Prostate gland (tissue), 2 donors: ENCODE data around the gene SCGB1A1. TPM values are rescaled to one million over a fixed set of nuclear protein-coding genes. Genes with fewer than 3 reads are reported as not detected.
A peak's percentile ranks its signal among the peaks of the same experiment; 100 is the strongest.

Experiments
- DNase-seq: peaks from one replicate; pipeline ENCODE4 v3.0.0-alpha.2; 2019; ENCODE audit warnings: low spot score
- H3K27ac ChIP-seq, 2 donors: fragments of 200-600 bp; sonication (generic); 2 replicates each; pipeline ENCODE4 v1.5.1; 2017 to 2019
- H3K27me3 ChIP-seq: fragments of 200-600 bp; sonication (generic); replicated peaks from 2 replicates; pipeline ENCODE4 v1.5.1; 2019; ENCODE audit not compliant: insufficient read depth
- H3K36me3 ChIP-seq, 2 donors: fragments of 200-600 bp; sonication (generic); 1 replicate in 1 of 2; 2 replicates in 1 of 2; pipeline versions ENCODE4 v1.5.1 to v1.8.1; 2017 to 2019
- H3K4me1 ChIP-seq: fragments of 200-600 bp; sonication (generic); replicated peaks from 2 replicates; pipeline ENCODE4 v1.5.1; 2019
- H3K4me3 ChIP-seq, 2 donors: fragments of 200-600 bp; sonication (generic); 2 replicates each; pipeline ENCODE4 v1.5.1; 2017 to 2019
- H3K9me3 ChIP-seq: fragments of 200-600 bp; sonication (generic); 2 replicates; pipeline ENCODE4 v1.5.1; 2017
- CTCF ChIP-seq, 4 experiments: fragments of 200-600 bp in 2 of 4; fragments of 450-650 bp in 2 of 4; sonication (generic) in 2 of 4; IDR thresholded peaks; 1 replicate in 3 of 4; 2 replicates in 1 of 4; pipeline ENCODE4 v1.5.1; 2016 to 2019; ENCODE audit warnings: antibody characterized with exemption in 4 of 4, mild to moderate bottlenecking in 2 of 4, moderate library complexity in 2 of 4
- POLR2A ChIP-seq: fragments of 450-650 bp; IDR thresholded peaks from one replicate; pipeline ENCODE4 v1.6.1; 2016; ENCODE audit warnings: antibody characterized with exemption, mild to moderate bottlenecking
- POLR2AphosphoS5 ChIP-seq: sonication (generic); formaldehyde crosslinking; IDR thresholded peaks from one replicate; pipeline ENCODE4 v1.6.1; 2017; ENCODE audit warnings: antibody characterized with exemption
- WGBS: methylation state at CpG from one replicate; pipeline ENCODE4 v1.1.5; 2018; 5-methylcytosine and 5-hydroxymethylcytosine counted together
- intact Hi-C: fragments of 100-400 bp; cut with DNase I; formaldehyde crosslinking; loops from one replicate; pipeline ENCODE4 v1.14.2; 2022
- total RNA-seq, 2 donors: library from RNA; depleted of rRNA; stranded (reverse); fragments of >200 nt; gene quantifications; one replicate each; pipeline ENCODE4 v1.1.0, GENCODE V29; 2016

The SCGB1A1 gene
- total RNA-seq, 2 donors from 2014 or later: 6.8 to 203 TPM

GRCh38 chr11:62437616-62438015 lies 18.8 kb downstream of the SCGB1A1 start:
- no peak for TF ChIP-seq POLR2AphosphoS5
- TF ChIP-seq CTCF (IDR thresholded peaks at IDR 0.05): no peak
- TF ChIP-seq POLR2A: no peak

GRCh38 chr11:62438641-62439040 lies 19.8 kb downstream of the SCGB1A1 start:
- H3K36me3 ChIP-seq: no peaks in the 10 kb centered on the region
- DNase-seq: no peak
- no peaks in the 10 kb centered on the region for H3K27me3 ChIP-seq
- H3K4me1 ChIP-seq: peaks cover 1% of the 10 kb centered on the region
- TF ChIP-seq POLR2AphosphoS5 (no peak), CTCF (IDR thresholded peaks at IDR 0.05) (no peak), POLR2A (no peak)
- intact Hi-C loops: no loop called here
- H3K27ac ChIP-seq: no peak overlapping the region
- 79% methylated on average over 4 of the region's 4 CpGs for WGBS
- no peaks in the 10 kb centered on the region for H3K9me3 ChIP-seq
- H3K4me3 ChIP-seq: no peak overlapping the region

More at GRCh38 chr11:62437616-62438015, 18.8 kb downstream of the SCGB1A1 start:
- Histone ChIP-seq H3K36me3 (no peaks in the 10 kb centered on the region), H3K4me3 (no peak overlapping the region), H3K27ac (no peak overlapping the region), H3K9me3 (no peaks in the 10 kb centered on the region), H3K4me1 (peaks cover 6% of the 10 kb centered on the region), H3K27me3 (no peaks in the 10 kb centered on the region)
- intact Hi-C loops: no loop called here
- 100% methylated on average over 1 of the region's 1 CpG for whole genome bisulfite sequencing
- no peak for DNase-seq

GRCh38 chr11:62439785-62440602 lies 21.2 kb downstream of the SCGB1A1 start:
- TF ChIP-seq POLR2A (no peak), CTCF (IDR thresholded peaks at IDR 0.05) (no peak)
- no peak for DNase-seq
- intact Hi-C loops: no loop called here
- Histone ChIP-seq H3K4me3 (no peak overlapping the region), H3K9me3 (no peaks in the 10 kb centered on the region), H3K4me1 (no peaks in the 10 kb centered on the region), H3K27ac (peak overlapping the region; percentile 45 to 51), H3K36me3 (no peaks in the 10 kb centered on the region), H3K27me3 (no peaks in the 10 kb centered on the region)
- 34% methylated on average over 23 of the region's 23 CpGs for WGBS

GRCh38 chr11:62443390-62444235 lies 24.8 kb downstream of the SCGB1A1 start:
- intact Hi-C loops: no loop called here
- 78% methylated on average over 17 of the region's 17 CpGs for WGBS
- Histone ChIP-seq H3K27ac (peak overlapping the region; percentile 57 to 73), H3K4me3 (peak overlapping the region in 1 of 2 donors; percentile 11), H3K4me1 (peaks cover 10% of the 10 kb centered on the region), H3K27me3 (no peaks in the 10 kb centered on the region), H3K36me3 (no peaks in the 10 kb centered on the region), H3K9me3 (no peaks in the 10 kb centered on the region)
- no peak for TF ChIP-seq CTCF (IDR thresholded peaks at IDR 0.05)
- TF ChIP-seq POLR2A: no peak
- no peak for TF ChIP-seq POLR2AphosphoS5
- DNase-seq: no peak
